HepG2 (cell line): ENCODE data around the gene HSPA1B. TPM values are rescaled to one million over a fixed set of nuclear protein-coding genes. Genes with fewer than 3 reads are reported as not detected.

Experiments
- AGO2 ChIP-seq: fragments of 200-400 bp; formaldehyde crosslinking; optimal IDR thresholded peaks from 2 replicates; pipeline ENCODE3; 2017; ENCODE audit warnings: mild to moderate bottlenecking, low read depth, low read length, moderate library complexity
- ATF7 ChIP-seq, 2 experiments: fragments of 450-650 bp in 1 of 2; sonication (generic) in 1 of 2; formaldehyde crosslinking in 1 of 2; IDR thresholded peaks; 2 replicates each; pipeline versions ENCODE4 v1.4.0 to v1.6.1; 2016 to 2020; ENCODE audit warnings: antibody characterized with exemption in 1 of 2, mild to moderate bottlenecking in 1 of 2, missing genetic modification reagents in 1 of 2
- BRCA1 ChIP-seq: sonication (generic); formaldehyde crosslinking; IDR thresholded peaks from 2 replicates; pipeline ENCODE4 v1.4.0; 2020; ENCODE audit warnings: missing genetic modification reagents
- GPBP1L1 ChIP-seq: sonication (generic); formaldehyde crosslinking; IDR thresholded peaks from 2 replicates; pipeline ENCODE4 v1.5.0; 2020; ENCODE audit warnings: mild to moderate bottlenecking, missing genetic modification reagents
- HES4 ChIP-seq: sonication (generic); formaldehyde crosslinking; IDR thresholded peaks from 2 replicates; pipeline ENCODE4 v1.9.0; 2021; ENCODE audit warnings: mild to moderate bottlenecking, missing genetic modification reagents, borderline replicate concordance
- HOXA5 ChIP-seq: sonication (generic); formaldehyde crosslinking; IDR thresholded peaks from 2 replicates; pipeline ENCODE4 v1.4.0; 2020; ENCODE audit warnings: missing genetic modification reagents
- IRF9 ChIP-seq: sonication (generic); formaldehyde crosslinking; IDR thresholded peaks from 2 replicates; pipeline ENCODE4 v1.8.0; 2022; ENCODE audit warnings: missing genetic modification reagents, mild to moderate bottlenecking, borderline replicate concordance
- KLF13 ChIP-seq: sonication (generic); formaldehyde crosslinking; IDR thresholded peaks from 2 replicates; pipeline ENCODE4 v1.4.0; 2020; ENCODE audit warnings: mild to moderate bottlenecking, missing genetic modification reagents
- NCOR1 ChIP-seq: fragments of 200-600 bp; sonication (generic); IDR thresholded peaks from 2 replicates; pipeline ENCODE4 v1.7.0; 2017; ENCODE audit warnings: antibody characterized with exemption, low read length, borderline replicate concordance
- NRL ChIP-seq: sonication (generic); formaldehyde crosslinking; IDR thresholded peaks from 2 replicates; pipeline ENCODE4 v1.5.0; 2020; ENCODE audit warnings: missing genetic modification reagents, mild to moderate bottlenecking, moderate library complexity, borderline replicate concordance
- RARG ChIP-seq: sonication (generic); formaldehyde crosslinking; IDR thresholded peaks from 2 replicates; pipeline ENCODE4 v1.4.0; 2020; ENCODE audit warnings: low read depth, mild to moderate bottlenecking, missing genetic modification reagents
- RELA ChIP-seq: sonication (generic); formaldehyde crosslinking; IDR thresholded peaks from 2 replicates; pipeline ENCODE4 v1.4.0; 2020; ENCODE audit warnings: missing genetic modification reagents
- SMAD3 ChIP-seq: sonication (generic); formaldehyde crosslinking; IDR thresholded peaks from 2 replicates; pipeline ENCODE4 v1.4.0; 2020; ENCODE audit warnings: missing genetic modification reagents
- TFE3 ChIP-seq: IDR thresholded peaks from 2 replicates; pipeline ENCODE4 v1.6.1; 2016
- ZNF383 ChIP-seq: sonication (generic); formaldehyde crosslinking; IDR thresholded peaks from 2 replicates; pipeline ENCODE4 v1.4.0; 2020; ENCODE audit warnings: missing genetic modification reagents, mild to moderate bottlenecking, borderline replicate concordance
- ZNF570 ChIP-seq: sonication (generic); formaldehyde crosslinking; IDR thresholded peaks from 2 replicates; pipeline ENCODE4 v1.4.0; 2020; ENCODE audit warnings: mild to moderate bottlenecking, missing genetic modification reagents, borderline replicate concordance
- ZNF737 ChIP-seq: sonication (generic); formaldehyde crosslinking; IDR thresholded peaks from 2 replicates; pipeline ENCODE4 v1.5.0; 2020; ENCODE audit warnings: missing genetic modification reagents, mild to moderate bottlenecking, borderline replicate concordance
- polyA plus RNA-seq, 8 experiments: library from polyadenylated mRNA; depleted of rRNA in 3 of 8; stranded (reverse) in 7 of 8; unstranded in 1 of 8; fragments of >200 nt; fragmentation: Illumina TruSeq in 4 of 8; extraction: Trizol in 4 of 8; gene quantifications; 2 replicates each; pipeline versions ENCODE4 v1.2.1 to v1.2.3, GENCODE V29; 2011 to 2016; ENCODE audit warnings: low read depth in 4 of 8, missing spikeins in 1 of 8, mixed read lengths in 1 of 8; ENCODE audit not compliant: insufficient read depth in 1 of 8
- total RNA-seq, 5 experiments: library from RNA; depleted of rRNA; stranded (reverse); fragments of >200 nt; fragmentation: Illumina TruSeq; extraction: Trizol; gene quantifications; 2 replicates each; pipeline ENCODE4 v1.2.3, GENCODE V29; 2016; ENCODE audit warnings: low read depth in 1 of 5
- TF ChIP-seq, protein P1 (sequence below): sonication (generic); formaldehyde crosslinking; conservative IDR thresholded peaks from 2 replicates; pipeline ENCODE4 v1.4.0; 2020; ENCODE audit warnings: missing genetic modification reagents
- TF ChIP-seq, protein P2 (sequence below): sonication (generic); formaldehyde crosslinking; IDR thresholded peaks from 2 replicates; pipeline ENCODE4 v1.5.0; 2020; ENCODE audit warnings: mild to moderate bottlenecking, missing genetic modification reagents, borderline replicate concordance
- TF ChIP-seq, protein P3 (sequence below), 2 experiments: sonication (generic) in 1 of 2; formaldehyde crosslinking in 1 of 2; IDR thresholded peaks; 2 replicates each; pipeline versions ENCODE4 v1.4.0 to v1.6.1; 2018 to 2020; ENCODE audit warnings: missing genetic modification reagents in 2 of 2, borderline replicate concordance in 1 of 2, low read depth in 1 of 2, mild to moderate bottlenecking in 1 of 2, missing biosample characterization in 1 of 2

Gene HSPA1B
- total and polyA plus RNA-seq, 2 of the 13 experiments (the other 11 are each of a cell fraction or from before 2014, with no cell fraction given) = 26.0 to 186 TPM

GRCh38 chr6:31778193-31778592 lies 49.3 kb upstream of the HSPA1B start (continued):
- TF ChIP-seq, protein P1, sequence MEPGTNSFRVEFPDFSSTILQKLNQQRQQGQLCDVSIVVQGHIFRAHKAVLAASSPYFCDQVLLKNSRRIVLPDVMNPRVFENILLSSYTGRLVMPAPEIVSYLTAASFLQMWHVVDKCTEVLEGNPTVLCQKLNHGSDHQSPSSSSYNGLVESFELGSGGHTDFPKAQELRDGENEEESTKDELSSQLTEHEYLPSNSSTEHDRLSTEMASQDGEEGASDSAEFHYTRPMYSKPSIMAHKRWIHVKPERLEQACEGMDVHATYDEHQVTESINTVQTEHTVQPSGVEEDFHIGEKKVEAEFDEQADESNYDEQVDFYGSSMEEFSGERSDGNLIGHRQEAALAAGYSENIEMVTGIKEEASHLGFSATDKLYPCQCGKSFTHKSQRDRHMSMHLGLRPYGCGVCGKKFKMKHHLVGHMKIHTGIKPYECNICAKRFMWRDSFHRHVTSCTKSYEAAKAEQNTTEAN (CRISPR knock-in tag) = no peak
- TF ChIP-seq, protein P2, sequence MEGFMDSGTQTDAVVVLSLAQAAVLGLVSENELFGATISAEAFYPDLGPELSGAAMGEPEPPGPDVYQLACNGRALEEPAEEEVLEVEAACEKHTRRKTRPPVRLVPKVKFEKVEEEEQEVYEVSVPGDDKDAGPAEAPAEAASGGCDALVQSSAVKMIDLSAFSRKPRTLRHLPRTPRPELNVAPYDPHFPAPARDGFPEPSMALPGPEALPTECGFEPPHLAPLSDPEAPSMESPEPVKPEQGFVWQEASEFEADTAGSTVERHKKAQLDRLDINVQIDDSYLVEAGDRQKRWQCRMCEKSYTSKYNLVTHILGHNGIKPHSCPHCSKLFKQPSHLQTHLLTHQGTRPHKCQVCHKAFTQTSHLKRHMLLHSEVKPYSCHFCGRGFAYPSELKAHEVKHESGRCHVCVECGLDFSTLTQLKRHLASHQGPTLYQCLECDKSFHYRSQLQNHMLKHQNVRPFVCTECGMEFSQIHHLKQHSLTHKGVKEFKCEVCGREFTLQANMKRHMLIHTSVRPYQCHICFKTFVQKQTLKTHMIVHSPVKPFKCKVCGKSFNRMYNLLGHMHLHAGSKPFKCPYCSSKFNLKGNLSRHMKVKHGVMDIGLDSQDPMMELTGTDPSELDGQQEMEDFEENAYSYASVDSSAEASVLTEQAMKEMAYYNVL (CRISPR knock-in tag) = no peak
- TF ChIP-seq SMAD3 (no peak), RARG (CRISPR knock-in tag) (0 out of 2 replicates have a peak, but pooled peaks have one; percentile 37), HOXA5 (CRISPR knock-in tag) (0 out of 2 replicates have a peak, but pooled peaks have one; percentile 55), ZNF383 (no peak), IRF9 (CRISPR knock-in tag) (no peak; the same call in 1 of the 2 replicates), KLF13 (no peak), AGO2 (peak; percentile 50), NRL (no peak), RELA (CRISPR knock-in tag) (no peak), ZNF737 (no peak), ATF7 (IDR thresholded peaks at IDR 0.05) (no peak), ATF7 (CRISPR knock-in tag; IDR thresholded peaks at IDR 0.05) (no peak), NCOR1 (0 out of 2 replicates have a peak, but pooled peaks have one; percentile 27), ZNF570 (CRISPR knock-in tag) (no peak), GPBP1L1 (no peak), BRCA1 (CRISPR knock-in tag) (no peak), HES4 (CRISPR knock-in tag) (no peak), TFE3 (CRISPR knock-in tag) (no peak)
- TF ChIP-seq, protein P3, sequence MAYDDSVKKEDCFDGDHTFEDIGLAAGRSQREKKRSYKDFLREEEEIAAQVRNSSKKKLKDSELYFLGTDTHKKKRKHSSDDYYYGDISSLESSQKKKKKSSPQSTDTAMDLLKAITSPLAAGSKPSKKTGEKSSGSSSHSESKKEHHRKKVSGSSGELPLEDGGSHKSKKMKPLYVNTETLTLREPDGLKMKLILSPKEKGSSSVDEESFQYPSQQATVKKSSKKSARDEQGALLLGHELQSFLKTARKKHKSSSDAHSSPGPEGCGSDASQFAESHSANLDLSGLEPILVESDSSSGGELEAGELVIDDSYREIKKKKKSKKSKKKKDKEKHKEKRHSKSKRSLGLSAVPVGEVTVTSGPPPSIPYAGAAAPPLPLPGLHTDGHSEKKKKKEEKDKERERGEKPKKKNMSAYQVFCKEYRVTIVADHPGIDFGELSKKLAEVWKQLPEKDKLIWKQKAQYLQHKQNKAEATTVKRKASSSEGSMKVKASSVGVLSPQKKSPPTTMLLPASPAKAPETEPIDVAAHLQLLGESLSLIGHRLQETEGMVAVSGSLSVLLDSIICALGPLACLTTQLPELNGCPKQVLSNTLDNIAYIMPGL (CRISPR knock-in tag; IDR thresholded peaks at IDR 0.05; ENCODE audit: borderline replicate concordance in 1 of 2, low read depth in 1 of 2) = 0 out of 4 replicates have a peak, but pooled peaks of 1 of the 2 experiments have one; percentile 29
